ENCODE measurements around the gene FLNC. TPM values are rescaled to one million over a fixed set of nuclear protein-coding genes. Genes with fewer than 3 reads are reported as not detected.

FLNC gene
- total RNA-seq, 3 donors from 2014 or later, result 6.9 to 267 (median 15.0) TPM

DNA sequence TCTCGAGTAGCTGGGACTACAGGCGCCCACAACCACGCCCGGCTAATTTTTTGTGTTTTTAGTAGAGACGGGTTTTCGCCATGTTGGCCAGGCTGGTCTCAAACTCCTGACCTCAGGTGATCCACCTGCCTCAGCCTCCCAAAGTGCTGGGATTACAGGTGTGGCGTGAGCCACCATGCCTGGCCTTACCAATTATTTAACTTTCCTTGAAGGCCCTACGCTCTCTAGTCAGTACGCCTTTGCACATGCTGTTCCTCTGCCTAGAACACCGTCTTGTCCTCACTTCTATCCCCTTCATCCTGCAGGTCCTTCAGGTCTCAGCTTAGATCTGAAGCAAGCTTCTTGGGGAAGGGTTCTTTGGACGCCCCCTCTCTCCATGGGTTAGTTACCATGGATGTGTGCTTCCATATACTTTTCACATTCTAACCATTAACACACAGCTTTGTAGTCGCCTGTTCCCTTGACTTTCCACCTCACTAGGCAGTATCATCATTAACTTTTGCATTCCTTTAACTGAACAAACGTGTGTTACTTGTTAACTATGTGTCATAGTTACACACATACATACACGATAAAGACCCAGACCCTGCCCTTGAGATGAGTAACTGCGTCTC is 31.9 kb downstream of the FLNC start:
- intact Hi-C loops (cut with DNase I, micrococcal nuclease), result no loop called here
- TF ChIP-seq, protein P1, sequence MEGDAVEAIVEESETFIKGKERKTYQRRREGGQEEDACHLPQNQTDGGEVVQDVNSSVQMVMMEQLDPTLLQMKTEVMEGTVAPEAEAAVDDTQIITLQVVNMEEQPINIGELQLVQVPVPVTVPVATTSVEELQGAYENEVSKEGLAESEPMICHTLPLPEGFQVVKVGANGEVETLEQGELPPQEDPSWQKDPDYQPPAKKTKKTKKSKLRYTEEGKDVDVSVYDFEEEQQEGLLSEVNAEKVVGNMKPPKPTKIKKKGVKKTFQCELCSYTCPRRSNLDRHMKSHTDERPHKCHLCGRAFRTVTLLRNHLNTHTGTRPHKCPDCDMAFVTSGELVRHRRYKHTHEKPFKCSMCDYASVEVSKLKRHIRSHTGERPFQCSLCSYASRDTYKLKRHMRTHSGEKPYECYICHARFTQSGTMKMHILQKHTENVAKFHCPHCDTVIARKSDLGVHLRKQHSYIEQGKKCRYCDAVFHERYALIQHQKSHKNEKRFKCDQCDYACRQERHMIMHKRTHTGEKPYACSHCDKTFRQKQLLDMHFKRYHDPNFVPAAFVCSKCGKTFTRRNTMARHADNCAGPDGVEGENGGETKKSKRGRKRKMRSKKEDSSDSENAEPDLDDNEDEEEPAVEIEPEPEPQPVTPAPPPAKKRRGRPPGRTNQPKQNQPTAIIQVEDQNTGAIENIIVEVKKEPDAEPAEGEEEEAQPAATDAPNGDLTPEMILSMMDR (IDR thresholded peaks at IDR 0.05), result no peak
- H3K36me3 ChIP-seq (ENCODE audit: low read depth), result no peaks in the 10 kb centered on the region
- no peak for ATAC-seq
- no peak for DNase-seq
- no peaks in the 10 kb centered on the region for H3K9me3 ChIP-seq
- no peak overlapping the region for H3K4me3 ChIP-seq
- H3K4me1 ChIP-seq (ENCODE audit: low read depth), result peaks cover 13% of the 10 kb centered on the region

DNA sequence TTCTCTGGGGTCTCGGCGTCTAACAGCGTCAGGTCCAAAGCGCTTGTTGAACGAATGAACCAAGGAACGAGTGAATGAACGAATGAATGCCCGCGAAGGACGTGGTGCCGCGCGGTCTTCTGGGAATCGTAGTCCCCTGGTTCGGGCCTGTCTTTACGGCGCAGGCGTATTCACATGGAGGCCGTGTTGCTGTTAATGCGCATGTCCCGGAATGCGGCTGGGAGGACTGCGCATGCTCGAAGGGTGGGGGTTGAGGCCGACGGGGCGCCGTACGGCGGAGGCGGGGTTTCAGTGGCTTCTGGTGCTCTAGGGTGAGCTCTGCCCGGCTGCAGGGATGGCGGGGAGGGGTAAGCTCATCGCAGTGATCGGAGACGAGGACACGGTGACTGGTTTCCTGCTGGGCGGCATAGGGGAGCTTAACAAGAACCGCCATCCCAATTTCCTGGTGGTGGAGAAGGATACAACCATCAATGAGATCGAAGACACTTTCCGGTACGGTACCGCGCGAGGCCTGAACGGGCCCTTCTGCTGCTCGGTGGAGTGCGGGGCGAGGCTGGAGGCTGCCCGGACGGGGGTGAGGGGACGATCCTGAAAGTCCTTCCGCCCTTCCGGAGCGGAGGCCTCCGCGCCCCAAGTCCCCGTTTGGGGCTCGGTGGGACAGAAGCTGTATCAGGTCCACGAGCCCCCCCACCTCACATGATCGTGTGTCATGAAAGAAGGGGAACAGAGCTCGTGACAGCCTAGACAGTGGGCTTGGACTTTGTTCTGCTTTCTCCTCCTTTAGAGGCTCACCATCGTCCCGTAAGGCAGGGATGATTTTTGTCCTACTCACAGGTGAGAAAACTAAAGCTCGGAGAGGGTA is 32.6 kb downstream of the FLNC start, which contains the start of gene ATP6V1F:
TSS of gene ATP6V1F (plus strand) at position 286 of the 862 bp plus-strand sequence. CDS start at position 335, 49 bp downstream.
- TF ChIP-seq, protein P1 (IDR thresholded peaks at IDR 0.05), result no peak
- ATAC-seq (peak; percentile 95), DNase-seq (peak; percentile 98 to 100 (median 99))
- intact Hi-C loops (cut with DNase I, micrococcal nuclease), result no loop called here
- Histone ChIP-seq H3K9me3 (no peaks in the 10 kb centered on the region), H3K4me1 (ENCODE audit: low read depth) (peaks cover 13% of the 10 kb centered on the region), H3K36me3 (ENCODE audit: low read depth) (no peaks in the 10 kb centered on the region), H3K4me3 (peak within 1 kb of the TSS; percentile 54)

DNA sequence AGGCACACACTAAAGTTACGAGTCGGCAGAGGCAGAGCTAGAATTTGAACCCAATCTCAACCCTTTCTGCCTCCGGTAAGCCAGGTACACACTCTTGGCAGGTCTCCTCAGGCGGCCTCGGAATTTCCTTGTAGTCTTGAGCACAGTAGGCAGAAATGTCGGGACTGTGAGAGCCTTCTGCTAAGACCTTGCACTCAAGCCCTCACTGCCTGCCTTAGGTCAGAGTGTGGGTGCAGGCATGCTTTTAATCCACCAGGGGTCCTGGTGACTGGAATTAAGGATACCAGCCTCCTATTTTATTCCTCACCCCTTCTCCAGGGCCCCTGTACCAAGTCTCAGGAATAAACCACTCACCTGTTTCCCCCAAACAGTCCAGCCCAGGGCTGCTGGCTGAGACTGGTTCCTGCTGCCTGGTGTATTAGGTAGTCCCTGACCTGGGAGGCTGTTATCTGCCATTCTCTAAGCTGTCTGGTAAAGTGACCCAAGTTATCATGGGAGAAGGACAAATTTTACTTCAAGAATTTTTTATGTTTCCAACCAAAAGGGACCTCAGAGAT is 33.3 kb downstream of the FLNC start:
- peaks cover 13% of the 10 kb centered on the region for H3K4me1 ChIP-seq (ENCODE audit: low read depth)
- DNase-seq (peak; percentile 46 to 57 (median 55)), ATAC-seq (peak; percentile 57)
- TF ChIP-seq, protein P1 (IDR thresholded peaks at IDR 0.05), result no peak
- intact Hi-C loops (cut with DNase I, micrococcal nuclease), result no loop called here
- H3K36me3 ChIP-seq (ENCODE audit: low read depth), result no peaks in the 10 kb centered on the region
- H3K9me3 ChIP-seq, result no peaks in the 10 kb centered on the region
- peak overlapping the region; percentile 54 for H3K4me3 ChIP-seq

DNA sequence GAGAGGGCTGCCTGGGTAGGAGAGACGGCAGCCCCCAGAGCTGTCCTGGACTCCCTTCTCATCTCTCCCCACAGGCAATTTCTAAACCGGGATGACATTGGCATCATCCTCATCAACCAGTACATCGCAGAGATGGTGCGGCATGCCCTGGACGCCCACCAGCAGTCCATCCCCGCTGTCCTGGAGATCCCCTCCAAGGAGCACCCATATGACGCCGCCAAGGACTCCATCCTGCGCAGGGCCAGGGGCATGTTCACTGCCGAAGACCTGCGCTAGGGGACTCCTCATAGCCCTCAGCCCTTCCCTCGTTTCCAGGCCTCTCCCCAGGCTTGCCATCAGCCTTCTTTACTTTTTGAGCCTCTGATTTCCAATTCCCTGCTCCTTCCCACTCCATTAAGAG is 35.1 kb downstream of the FLNC start:
- ATAC-seq, result no peak
- TF ChIP-seq, protein P1 (IDR thresholded peaks at IDR 0.05), result no peak
- H3K9me3 ChIP-seq, result no peaks in the 10 kb centered on the region
- H3K4me1 ChIP-seq (ENCODE audit: low read depth), result peaks cover 29% of the 10 kb centered on the region
- no peak for DNase-seq
- no peaks in the 10 kb centered on the region for H3K36me3 ChIP-seq (ENCODE audit: low read depth)
- intact Hi-C loops (cut with DNase I, micrococcal nuclease), result no loop called here
- no peak overlapping the region for H3K4me3 ChIP-seq

DNA sequence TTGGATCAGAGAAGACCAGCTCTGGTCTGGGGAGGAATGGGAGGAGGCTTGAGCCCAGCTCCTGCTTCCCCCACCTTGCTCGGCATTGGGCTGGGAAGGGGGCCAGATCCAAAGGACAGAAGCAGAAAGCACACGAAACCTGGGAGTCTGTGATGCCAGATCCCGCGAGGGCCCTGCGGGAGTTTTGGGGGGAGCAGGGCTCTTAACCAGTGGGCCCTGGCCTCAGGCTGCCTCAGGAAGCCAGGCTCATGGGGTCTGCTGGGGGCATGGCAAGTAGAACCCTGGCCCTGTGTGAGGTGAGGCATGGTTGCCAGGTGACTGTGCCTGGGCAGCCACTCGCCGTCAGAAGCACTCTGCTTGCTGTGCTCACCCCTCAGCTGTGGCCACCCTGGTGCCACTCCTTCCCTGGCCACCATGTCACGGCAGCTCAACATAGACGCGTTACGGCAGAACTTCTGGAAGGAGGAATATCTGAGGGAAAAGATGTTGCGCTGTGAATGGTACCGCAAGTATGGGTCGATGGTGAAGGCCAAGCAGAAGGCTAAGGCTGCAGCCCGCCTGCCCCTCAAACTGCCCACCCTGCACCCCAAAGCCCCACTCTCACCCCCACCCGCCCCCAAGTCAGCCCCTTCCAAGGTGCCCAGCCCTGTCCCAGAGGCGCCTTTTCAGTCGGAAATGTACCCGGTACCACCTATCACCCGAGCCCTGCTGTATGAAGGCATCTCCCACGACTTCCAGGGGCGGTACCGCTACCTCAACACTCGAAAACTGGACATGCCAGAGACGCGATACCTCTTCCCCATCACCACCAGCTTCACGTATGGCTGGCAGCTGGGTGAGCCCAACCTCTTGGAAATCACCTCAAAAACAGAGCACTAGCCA is 36.0 kb downstream of the FLNC start:
- no peak for ATAC-seq
- Histone ChIP-seq H3K36me3 (ENCODE audit: low read depth) (no peaks in the 10 kb centered on the region), H3K9me3 (no peaks in the 10 kb centered on the region), H3K4me3 (no peak overlapping the region), H3K4me1 (ENCODE audit: low read depth) (peaks cover 29% of the 10 kb centered on the region)
- no peak for DNase-seq
- intact Hi-C loops (cut with DNase I, micrococcal nuclease), result no loop called here
- TF ChIP-seq, protein P1 (IDR thresholded peaks at IDR 0.05), result no peak
